NCI-H2227 treated with DMSO at 0.1 percent for 48 hours (cell line): Measurements from ENCODE around the gene ELAPOR1.

ENCODE experiments used
- DNase-seq: peaks from one replicate; lab custom pipeline; 2025; lab: John Stamatoyannopoulos, UW

The ELAPOR1 gene, protein sequence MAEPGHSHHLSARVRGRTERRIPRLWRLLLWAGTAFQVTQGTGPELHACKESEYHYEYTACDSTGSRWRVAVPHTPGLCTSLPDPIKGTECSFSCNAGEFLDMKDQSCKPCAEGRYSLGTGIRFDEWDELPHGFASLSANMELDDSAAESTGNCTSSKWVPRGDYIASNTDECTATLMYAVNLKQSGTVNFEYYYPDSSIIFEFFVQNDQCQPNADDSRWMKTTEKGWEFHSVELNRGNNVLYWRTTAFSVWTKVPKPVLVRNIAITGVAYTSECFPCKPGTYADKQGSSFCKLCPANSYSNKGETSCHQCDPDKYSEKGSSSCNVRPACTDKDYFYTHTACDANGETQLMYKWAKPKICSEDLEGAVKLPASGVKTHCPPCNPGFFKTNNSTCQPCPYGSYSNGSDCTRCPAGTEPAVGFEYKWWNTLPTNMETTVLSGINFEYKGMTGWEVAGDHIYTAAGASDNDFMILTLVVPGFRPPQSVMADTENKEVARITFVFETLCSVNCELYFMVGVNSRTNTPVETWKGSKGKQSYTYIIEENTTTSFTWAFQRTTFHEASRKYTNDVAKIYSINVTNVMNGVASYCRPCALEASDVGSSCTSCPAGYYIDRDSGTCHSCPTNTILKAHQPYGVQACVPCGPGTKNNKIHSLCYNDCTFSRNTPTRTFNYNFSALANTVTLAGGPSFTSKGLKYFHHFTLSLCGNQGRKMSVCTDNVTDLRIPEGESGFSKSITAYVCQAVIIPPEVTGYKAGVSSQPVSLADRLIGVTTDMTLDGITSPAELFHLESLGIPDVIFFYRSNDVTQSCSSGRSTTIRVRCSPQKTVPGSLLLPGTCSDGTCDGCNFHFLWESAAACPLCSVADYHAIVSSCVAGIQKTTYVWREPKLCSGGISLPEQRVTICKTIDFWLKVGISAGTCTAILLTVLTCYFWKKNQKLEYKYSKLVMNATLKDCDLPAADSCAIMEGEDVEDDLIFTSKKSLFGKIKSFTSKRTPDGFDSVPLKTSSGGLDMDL

GRCh38 chr1:109113590-109114341 is at the start of gene ELAPOR1:
Gene ELAPOR1 (plus strand): TSS chr1:109114115. CDS start chr1:109114184, 69 bp downstream.
- DNase-seq = peak; percentile 86

- DNase-seq = no peak
Observed at GRCh38 chr1:109065137-109065536, 48.8 kb upstream of the ELAPOR1 start.

- DNase-seq = no peak
Observed at GRCh38 chr1:109067883-109068282, 46.0 kb upstream of the ELAPOR1 start.

DNA sequence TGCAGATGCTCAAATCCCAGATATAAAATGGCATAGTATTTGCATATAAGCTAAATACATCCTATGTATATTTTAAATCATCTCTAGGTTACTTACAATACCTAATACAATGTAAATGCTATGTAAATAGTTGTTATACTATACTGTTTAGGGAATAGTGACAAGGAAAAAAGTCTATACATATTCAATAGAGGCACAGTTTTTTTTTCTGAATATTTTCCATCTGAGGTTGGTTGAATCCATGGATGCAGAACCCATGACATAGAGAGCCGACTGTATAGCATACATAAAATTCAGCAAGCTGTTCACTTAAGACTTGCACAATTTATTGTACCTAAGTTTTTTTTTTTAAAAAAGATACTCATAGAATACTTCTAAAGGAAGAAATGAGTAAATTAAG is 44.6 kb upstream of the ELAPOR1 start:
- DNase-seq = no peak

DNA sequence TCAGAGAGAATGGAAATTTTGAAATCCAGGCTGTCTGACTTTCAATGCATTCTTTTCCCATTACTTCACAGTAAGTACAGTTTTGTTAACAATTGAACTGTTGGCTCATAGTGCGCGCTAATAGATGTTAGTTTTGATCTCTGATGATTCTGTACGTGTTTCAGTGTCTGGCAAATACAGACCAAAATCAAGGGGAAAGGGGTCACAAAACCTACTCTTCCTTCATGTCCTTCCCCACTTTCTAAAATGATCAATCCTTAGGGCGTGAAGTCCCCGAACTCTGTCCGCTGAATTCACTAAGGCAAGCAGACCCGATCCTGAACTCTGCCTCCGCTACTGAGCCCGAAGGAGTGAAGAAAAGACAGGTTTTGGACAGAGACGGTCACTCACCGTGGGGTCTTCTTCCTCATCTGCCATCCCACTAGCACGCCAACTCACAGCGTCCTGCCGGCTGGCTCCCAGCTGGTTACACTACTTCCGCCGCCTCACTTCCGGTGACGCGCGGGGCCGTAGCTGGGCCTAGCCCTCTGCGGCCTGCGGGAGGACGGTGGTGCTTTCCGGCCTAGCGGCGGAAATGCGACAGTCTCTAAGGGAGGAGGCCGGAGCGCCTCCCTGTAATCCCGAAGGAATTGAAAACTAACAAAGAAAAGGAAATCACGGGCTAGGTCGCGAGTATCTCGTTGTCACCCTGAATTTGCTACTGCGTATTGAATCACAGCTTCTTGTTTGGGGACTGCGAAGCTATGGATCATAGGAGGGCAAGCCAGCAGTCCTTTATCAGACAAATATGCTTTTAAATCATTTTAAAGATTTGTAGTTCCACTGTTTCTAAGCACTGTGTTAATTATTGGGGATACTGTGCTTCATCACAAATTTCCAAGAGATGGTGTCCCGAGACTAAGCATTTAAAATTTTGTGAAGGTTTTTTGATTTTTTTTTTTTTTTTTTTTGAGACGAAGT is 38.1 kb upstream of the ELAPOR1 start, which contains the start of gene TAF13:
Gene TAF13 (minus strand): TSS at position 473 of the 960 bp plus-strand sequence. CDS start 56 bp downstream, at position 417.
- DNase-seq = peak; percentile 88

- DNase-seq = no peak
Observed at GRCh38 chr1:109078317-109078716, 35.6 kb upstream of the ELAPOR1 start.

DNA sequence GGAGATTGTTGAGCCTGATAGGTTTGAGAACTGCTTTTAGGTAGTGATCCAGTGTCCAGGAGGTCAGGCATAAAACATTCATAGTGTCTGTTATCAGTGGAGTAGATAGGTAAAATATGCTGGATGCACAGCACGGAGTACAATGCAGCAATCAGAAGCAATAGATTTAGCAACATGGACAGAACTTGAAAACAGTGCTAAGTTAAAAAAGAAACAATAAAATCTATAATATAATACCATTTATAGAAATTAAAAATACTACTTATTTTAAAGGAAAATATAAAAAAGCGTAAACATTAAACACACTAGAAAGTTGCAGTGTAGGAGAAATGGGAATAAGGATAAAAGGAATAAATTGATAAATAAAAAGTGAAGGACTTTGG is 34.7 kb upstream of the ELAPOR1 start:
- no peak for DNase-seq

DNA sequence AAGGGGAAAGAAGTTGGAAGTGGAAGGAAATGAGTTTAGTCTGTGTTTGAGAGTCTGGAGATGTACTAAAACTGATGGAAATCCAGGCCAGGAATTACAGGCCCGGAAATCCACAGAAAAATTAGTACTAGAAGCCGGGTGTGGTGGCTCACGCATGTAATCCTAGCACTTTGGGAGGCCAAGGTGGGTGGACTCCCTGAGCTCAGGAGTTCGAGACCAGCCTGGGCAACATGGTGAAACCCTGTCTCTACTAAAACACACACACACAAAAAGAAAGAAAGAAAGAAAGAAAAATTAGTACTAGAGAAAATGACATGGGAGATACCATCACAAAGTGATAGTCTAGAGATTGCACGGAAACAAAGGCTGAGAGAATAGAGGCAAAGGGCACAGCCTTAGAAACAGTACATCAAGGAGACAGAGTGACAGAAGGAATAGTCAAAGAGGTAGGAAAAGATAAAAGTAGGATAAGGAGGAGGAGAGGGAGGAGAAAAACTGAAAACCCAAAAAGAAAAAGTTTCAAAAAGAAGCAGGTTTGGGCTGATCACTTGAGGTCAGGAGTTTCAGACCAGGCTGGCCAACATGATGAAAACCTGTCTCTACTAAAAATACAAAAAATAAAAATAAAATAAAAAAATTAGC is 33.4 kb upstream of the ELAPOR1 start:
- DNase-seq = no peak

DNA sequence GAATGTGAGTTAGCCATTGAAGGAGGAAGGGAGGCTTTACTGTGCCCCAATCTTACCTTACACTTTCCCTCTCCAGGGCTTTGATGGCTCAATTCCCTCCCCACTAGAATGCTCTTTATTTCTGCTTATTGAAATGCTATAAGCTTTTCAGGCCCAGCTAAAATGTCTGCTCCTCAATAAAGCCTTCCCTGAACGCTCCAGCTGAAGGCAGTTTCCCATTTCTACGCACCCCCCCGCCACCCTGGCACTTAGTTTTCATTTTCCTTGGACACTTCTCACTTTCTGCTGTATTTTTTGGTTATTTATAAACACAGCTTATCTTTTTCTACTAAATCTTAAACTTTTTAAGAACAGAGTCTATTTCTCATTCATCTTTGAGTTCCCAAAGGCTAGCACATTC is 30.4 kb upstream of the ELAPOR1 start:
- DNase-seq = no peak

DNA sequence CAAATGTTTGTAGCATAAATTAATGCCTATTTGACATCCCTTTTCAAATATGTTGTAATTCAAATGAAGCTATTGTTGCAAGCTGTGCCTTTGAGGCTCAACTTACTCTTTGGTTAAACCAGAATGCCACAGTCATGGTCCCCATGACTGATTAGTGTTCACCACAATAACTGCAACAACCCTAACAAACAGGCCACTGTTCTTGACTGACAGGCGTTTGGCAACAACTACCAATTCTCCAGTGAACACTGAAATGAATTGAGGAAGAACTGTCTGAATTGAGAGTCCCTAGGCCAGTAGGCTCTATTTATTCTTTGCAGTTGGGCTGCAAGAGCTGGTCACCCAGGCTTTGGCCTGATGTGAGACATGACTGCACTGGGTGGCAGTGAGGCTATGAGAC is 30.0 kb upstream of the ELAPOR1 start:
- DNase-seq = no peak

DNA sequence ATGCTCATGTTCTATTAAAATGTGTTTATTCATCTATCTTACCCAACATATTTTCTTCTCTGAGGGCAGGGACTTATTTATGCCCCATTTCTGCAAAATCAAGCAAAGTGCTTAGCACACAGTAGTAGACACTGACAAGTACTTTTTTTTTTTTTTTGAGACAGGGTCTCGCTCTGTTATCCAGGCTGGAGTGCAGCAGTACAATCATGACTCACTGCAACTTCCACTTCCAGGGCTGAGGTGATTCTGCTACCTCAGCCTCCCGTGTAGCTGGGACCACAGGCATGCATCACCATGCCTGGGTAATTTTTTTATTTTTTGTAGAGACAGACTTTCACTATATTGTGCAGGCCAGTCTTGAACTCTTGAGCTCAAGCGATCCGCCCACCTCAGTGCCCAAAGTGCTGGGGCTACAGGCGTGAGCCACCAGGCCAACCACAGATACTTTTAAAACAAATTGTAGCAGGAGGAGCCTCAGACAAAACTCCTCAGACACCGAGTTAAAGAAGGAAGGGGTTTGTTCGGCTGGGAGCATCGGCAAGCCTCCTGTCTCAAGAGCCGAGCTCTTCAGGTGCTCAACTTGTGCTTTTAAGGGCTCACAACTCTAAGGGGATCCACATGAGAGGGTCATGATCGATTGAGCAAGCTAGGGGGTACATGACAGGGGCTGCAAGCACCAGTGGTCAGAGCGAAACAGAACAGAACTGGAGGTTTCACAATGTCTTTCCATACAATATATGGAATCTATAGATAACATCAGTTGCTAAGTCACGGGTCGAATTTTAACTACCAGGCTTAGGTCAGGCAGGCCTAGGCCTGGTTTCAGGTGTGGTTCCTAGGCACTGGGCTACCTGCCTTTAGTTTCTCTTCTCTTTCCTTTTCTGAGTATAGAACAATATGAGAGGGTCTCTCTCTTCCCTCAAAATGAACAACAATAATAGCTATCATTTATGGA is 29.1 kb upstream of the ELAPOR1 start:
- no peak for DNase-seq

- DNase-seq = peak; percentile 80
Observed at GRCh38 chr1:109089242-109090015, 24.5 kb upstream of the ELAPOR1 start.

DNA sequence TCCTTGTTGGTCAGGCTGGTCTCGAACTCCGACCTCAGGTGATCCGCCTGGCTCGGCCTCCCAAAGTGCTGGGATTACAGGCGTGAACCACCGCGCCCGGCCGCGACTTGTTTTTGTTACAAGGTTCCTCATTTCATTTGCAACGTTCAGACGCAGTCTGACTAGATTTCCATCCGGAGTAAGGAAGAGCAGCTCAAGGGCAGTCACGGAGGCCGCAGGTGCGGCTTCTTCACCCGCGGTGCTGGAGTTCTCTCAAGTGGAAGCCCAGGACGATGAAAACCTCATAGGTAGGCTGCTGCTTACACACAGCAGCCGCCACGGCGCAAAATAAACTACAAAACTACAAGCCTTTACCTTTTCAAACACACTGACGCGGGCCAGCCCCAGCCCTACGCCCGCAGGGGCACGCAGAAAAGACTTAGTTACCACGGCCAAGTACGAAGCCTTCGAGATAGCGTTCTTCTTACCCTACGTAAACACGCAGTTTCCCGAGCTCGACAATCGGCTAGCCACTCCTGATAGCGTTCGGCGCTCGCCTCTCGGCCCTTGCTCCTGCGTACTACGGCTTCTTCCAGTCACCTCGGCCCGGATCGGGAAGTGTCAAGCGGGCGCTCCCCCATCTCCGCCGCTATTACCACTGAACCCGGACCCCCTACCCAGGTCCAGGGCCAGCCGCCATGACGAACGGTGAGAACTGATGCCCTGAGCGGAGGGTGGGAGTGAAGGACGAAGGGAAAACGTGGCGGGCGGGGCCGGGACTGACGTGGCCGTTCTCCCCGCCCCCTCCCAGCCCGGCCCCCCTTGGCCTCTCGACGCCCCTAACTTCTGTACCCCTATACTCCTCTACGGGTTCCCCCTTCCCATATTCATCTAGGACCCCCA is 23.5 kb upstream of the ELAPOR1 start, which contains the start of gene TMEM167B:
Gene TMEM167B (plus strand): TSS at position 569 of the 882 bp plus-strand sequence. CDS start 109 bp downstream, at position 678.
- DNase-seq = peak; percentile 91

- peak; percentile 70 for DNase-seq
Observed at GRCh38 chr1:109091078-109091838, 22.7 kb upstream of the ELAPOR1 start.

GRCh38 chr1:109091839-109092193 is 22.1 kb upstream of the ELAPOR1 start:
- no peak for DNase-seq

GRCh38 chr1:109094377-109094803 is 19.5 kb upstream of the ELAPOR1 start:
- DNase-seq = peak; percentile 84
